Neural crest cell (in vitro differentiated cells): ENCODE measurements around the gene KRTAP5-1. TPM values are rescaled to one million over a fixed set of nuclear protein-coding genes. Genes with fewer than 3 reads are reported as not detected.
A peak's percentile ranks its signal among the peaks of the same experiment; 100 is the strongest.
"Not testable (repeated sequence)": the region's sequence is repeated elsewhere in the genome, so short reads cannot be mapped to it uniquely, and the experiment has no call there.

Source experiments
- DNase-seq: peaks from one replicate; pipeline ENCODE4 v3.0.0; 2021; ENCODE audit warnings: low read depth, mixed read lengths, low spot score
- H3K27ac Mint-ChIP-seq: one replicate; pipeline ENCODE4 v1.8.0; 2021; ENCODE audit warnings: mild to moderate bottlenecking, mixed read lengths; ENCODE audit not compliant: unreplicated experiment
- H3K27me3 Mint-ChIP-seq: 2 replicates; pipeline ENCODE4 v1.8.0; 2021; ENCODE audit warnings: low read depth, mild to moderate bottlenecking, mixed read lengths
- H3K36me3 Mint-ChIP-seq: 2 replicates; pipeline ENCODE4 v1.8.0; 2021; ENCODE audit warnings: low read depth, mild to moderate bottlenecking, mixed read lengths
- H3K4me1 Mint-ChIP-seq: 2 replicates; pipeline ENCODE4 v1.8.0; 2021; ENCODE audit warnings: mixed read lengths
- H3K4me3 Mint-ChIP-seq: one replicate; pipeline ENCODE4 v1.8.0; 2021; ENCODE audit warnings: mild to moderate bottlenecking, mixed read lengths
- H3K9me3 Mint-ChIP-seq: 2 replicates; pipeline ENCODE4 v1.8.0; 2021; ENCODE audit warnings: mixed read lengths
- CTCF ChIP-seq: fragments of 200-600 bp; sonication (generic); conservative IDR thresholded peaks from 2 replicates; pipeline ENCODE4 v1.5.0; 2021; ENCODE audit warnings: antibody characterized with exemption, mild to moderate bottlenecking
- total RNA-seq: library from RNA; stranded (reverse); gene quantifications from 2 replicates; pipeline ENCODE4 v1.2.1, GENCODE V29; 2021

KRTAP5-1 gene
- total RNA-seq, 1 donor from 2014 or later, result not detected

GRCh38 chr11:1586699-1587098 is 1.6 kb upstream of the KRTAP5-1 start:
- no peak for TF ChIP-seq CTCF
- DNase-seq, result no peak
- Mint-ChIP-seq H3K27ac (no peak overlapping the region), H3K9me3 (peaks cover 4% of the 10 kb centered on the region), H3K27me3 (peaks cover 36% of the 10 kb centered on the region), H3K4me1 (no peaks in the 10 kb centered on the region), H3K4me3 (no peak overlapping the region), H3K36me3 (no peaks in the 10 kb centered on the region)

- not testable (repeated sequence) for H3K4me1 Mint-ChIP-seq, H3K9me3 Mint-ChIP-seq, H3K36me3 Mint-ChIP-seq, H3K4me3 Mint-ChIP-seq, H3K27ac Mint-ChIP-seq, DNase-seq
- H3K27me3 Mint-ChIP-seq, result peaks cover 31% of the 10 kb centered on the region
Measured at GRCh38 chr11:1582909-1583308, 2.2 kb downstream of the KRTAP5-1 start.

- no peak overlapping the region for H3K27ac Mint-ChIP-seq
- no peaks in the 10 kb centered on the region for H3K36me3 Mint-ChIP-seq
- DNase-seq, result no peak
- no peak for TF ChIP-seq CTCF
- H3K27me3 Mint-ChIP-seq, result peaks cover 28% of the 10 kb centered on the region
- H3K4me3 Mint-ChIP-seq, result no peak overlapping the region
- H3K4me1 Mint-ChIP-seq, result no peaks in the 10 kb centered on the region
- peaks cover 10% of the 10 kb centered on the region for H3K9me3 Mint-ChIP-seq
Measured at GRCh38 chr11:1581976-1582375, 3.1 kb downstream of the KRTAP5-1 start.

- peaks cover 48% of the 10 kb centered on the region for H3K27me3 Mint-ChIP-seq
- no peak for DNase-seq
- no peaks in the 10 kb centered on the region for H3K36me3 Mint-ChIP-seq
- peaks cover 7% of the 10 kb centered on the region for H3K9me3 Mint-ChIP-seq
- TF ChIP-seq CTCF, result no peak
- H3K4me1 Mint-ChIP-seq, result no peaks in the 10 kb centered on the region
- no peak overlapping the region for H3K4me3 Mint-ChIP-seq
- no peak overlapping the region for H3K27ac Mint-ChIP-seq
Measured at GRCh38 chr11:1576825-1577224, 8.3 kb downstream of the KRTAP5-1 start.

- not testable (repeated sequence) for H3K9me3 Mint-ChIP-seq, DNase-seq, H3K4me1 Mint-ChIP-seq, H3K36me3 Mint-ChIP-seq, H3K27ac Mint-ChIP-seq
- peak overlapping the region; percentile 65 for H3K4me3 Mint-ChIP-seq
- peaks cover 50% of the 10 kb centered on the region for H3K27me3 Mint-ChIP-seq
Measured at GRCh38 chr11:1575756-1576155, 9.3 kb downstream of the KRTAP5-1 start.

GRCh38 chr11:1574933-1575242 is 10.2 kb downstream of the KRTAP5-1 start:
- Mint-ChIP-seq H3K27ac (no peak overlapping the region), H3K9me3 (peaks cover 3% of the 10 kb centered on the region), H3K4me3 (peak overlapping the region; percentile 65), H3K4me1 (no peaks in the 10 kb centered on the region), H3K27me3 (peaks cover 58% of the 10 kb centered on the region), H3K36me3 (no peaks in the 10 kb centered on the region)
- no peak for TF ChIP-seq CTCF
- no peak for DNase-seq
